KBM-7 (cell line): ENCODE results near the gene VWA8.
"Not testable (repeated sequence)": the region's sequence is repeated elsewhere in the genome, so short reads cannot be mapped to it uniquely, and the experiment has no call there.

Experiments used
- DNase-seq: peaks from one replicate; pipeline ENCODE4 v3.0.0-alpha.2; 2015
- in situ Hi-C: fragments of 300-500 bp; cut with MboI; formaldehyde crosslinking; loops from 2 replicates; pipeline ENCODE4 v1.14.3; 2020; ENCODE audit warnings: low sequenced_read_pairs, low pct_unique_long_range_greater_than_20kb, mixed read lengths

The VWA8 gene

GRCh38 chr13:41675306-41675705 lies 285.6 kb downstream of the VWA8 start:
- DNase-seq, result no peak
- in situ Hi-C loops, result no loop called here

DNA sequence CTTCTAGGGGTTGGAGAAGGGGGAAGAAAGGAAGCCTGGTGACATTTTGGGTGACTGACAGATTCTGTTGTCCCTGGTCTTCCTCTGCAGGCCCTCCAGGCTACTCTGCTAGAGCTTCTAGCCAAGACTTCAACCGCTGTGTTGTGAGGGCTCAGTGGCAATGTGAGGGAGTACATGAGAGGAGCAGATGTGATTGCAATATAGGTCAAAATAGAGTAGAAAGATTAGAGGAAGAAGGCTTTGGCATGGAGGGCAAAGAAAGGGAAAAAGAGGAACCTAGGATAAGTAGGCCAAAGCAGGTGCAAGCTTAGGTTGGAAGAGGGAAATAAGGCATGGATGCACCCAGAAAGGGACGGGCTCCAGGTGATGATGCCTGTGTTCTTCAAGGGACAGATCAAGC lies 286.7 kb downstream of the VWA8 start:
- DNase-seq, result peak; percentile 64
- in situ Hi-C loops, result loop anchor here (25.0 kb wide), 1 partner anchor 438 kb away; no protein-coding TSS in a partner anchor

DNA sequence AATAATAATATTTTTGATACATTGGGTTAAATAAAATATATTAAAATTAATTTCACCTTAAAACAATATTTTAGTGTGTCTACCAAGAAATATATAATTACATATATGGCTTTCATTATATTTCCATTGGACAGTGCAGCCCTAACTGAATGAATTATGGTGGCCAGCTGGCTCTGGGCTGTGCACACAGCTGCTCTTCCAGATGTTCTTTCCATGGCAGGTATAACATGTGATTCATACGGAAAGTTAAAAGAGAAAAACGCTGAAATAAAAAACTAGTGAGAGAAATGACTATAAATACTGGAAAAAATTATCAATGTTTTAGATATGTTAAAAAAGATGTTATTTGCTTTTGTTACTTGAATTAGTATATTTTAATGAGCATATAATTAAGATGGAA lies 287.3 kb downstream of the VWA8 start:
- no peak for DNase-seq
- in situ Hi-C loops, result loop anchor here (25.0 kb wide), 1 partner anchor 439 kb away; no protein-coding TSS in a partner anchor

DNA sequence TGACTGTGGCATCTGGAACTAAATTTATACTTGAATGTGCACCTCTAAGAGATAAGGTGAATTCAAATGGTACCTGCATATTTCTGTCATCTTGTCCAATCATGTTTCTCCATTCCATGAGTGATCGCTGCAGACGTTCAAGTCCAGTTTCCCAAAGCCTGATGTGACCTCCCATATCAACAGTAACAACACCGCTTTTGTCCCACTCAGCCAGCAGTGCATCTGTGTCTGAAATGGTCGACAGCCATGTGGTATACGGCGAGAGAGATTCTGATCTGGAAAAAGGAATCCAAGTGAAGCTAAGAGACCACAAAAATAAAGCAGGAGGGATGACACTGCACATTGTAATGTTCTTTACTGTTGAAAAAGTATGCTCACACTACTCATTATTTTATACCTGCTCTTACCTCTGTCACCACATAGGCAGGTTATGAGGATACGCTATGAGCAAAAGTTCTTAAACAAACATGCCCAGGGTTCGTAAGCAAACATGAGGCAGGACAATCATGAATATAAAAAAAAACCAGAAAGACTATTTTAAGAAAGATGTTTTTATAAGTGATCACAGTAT lies 290.0 kb downstream of the VWA8 start:
- no peak for DNase-seq
- in situ Hi-C loops, result loop anchor here (25.0 kb wide), 1 partner anchor 441 kb away; no protein-coding TSS in a partner anchor

DNA sequence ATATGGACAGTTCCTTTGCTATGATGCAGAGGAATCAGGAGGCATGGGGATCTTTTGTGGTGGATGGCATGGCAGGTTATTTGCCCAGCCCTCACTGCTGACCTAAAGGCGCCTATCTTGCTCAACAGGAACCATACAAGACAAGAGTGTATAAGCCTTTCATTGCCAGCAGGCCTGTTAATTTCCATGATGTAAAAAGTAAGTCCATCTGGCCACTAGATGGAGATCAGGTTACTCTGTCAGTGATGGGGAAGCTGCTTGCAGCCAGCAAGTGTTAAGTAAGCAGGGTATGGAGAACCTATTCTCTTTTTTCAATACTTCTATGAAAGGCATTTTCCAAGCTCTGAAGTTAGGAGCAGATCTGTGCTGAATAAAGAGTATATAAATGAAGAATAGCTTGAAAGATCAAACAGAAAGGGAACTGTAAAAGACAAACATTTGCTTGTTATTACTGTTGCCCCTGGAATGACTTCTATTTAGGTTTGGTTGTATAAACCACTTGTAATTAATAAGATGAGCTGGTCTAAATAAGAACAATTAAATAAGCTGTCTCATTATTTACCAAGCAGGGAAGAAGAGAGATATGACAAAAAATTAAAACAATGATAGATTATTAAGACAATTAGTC lies 292.7 kb downstream of the VWA8 start:
- in situ Hi-C loops, result loop anchor here (25.0 kb wide), 1 partner anchor 444 kb away; no protein-coding TSS in a partner anchor

DNA sequence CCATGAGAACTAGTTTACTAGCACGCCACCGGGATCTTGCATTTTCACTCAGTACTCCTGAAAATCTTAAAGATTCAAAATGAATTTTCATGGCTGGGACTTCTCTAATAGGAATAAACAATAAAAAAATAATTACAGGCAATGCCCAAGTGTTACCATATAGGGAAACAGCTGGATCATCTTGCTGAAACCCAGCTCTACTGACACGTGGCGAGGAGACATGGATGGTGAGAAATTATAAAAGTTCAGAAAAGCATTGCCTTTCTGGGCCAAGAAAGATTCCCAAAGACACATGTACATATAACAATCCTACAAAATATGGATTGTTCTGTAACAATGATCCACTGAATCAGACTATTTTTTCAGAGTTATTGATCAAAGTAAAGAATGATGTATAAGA lies 294.3 kb downstream of the VWA8 start:
- DNase-seq, result no peak
- in situ Hi-C loops, result loop anchor here (25.0 kb wide), 1 partner anchor 446 kb away; no protein-coding TSS in a partner anchor

More for the DNA sequence above, 292.7 kb downstream of the VWA8 start:
- peak; percentile 92 for DNase-seq

DNA sequence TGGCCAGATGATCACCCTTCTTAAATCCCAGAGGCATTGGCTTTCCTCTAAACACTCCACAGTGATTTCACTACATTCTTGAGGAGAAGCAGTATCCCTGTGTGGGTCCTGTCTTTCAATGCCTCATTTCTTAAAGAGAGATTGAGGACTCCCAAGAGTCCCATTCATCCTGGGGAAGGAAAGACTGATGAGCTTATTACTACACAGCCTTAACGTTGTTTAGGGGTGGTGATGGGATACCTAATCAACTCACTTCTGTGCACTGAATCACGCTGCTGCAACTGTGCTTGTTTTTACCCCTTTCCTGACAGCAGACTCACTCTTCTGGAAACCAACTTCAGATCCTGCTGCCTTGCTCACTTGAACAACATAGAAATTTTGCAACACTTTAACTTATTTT lies 300.5 kb downstream of the VWA8 start:
- in situ Hi-C loops, result loop anchor here (25.0 kb wide), 1 partner anchor 452 kb away; no protein-coding TSS in a partner anchor
- no peak for DNase-seq

GRCh38 chr13:41658057-41658661 lies 302.8 kb downstream of the VWA8 start:
- DNase-seq, result no peak
- in situ Hi-C loops, result loop anchor here (25.0 kb wide), 1 partner anchor 454 kb away; no protein-coding TSS in a partner anchor

GRCh38 chr13:41655997-41656396 lies 304.9 kb downstream of the VWA8 start:
- DNase-seq, result no peak
- in situ Hi-C loops, result loop anchor here (25.0 kb wide), 1 partner anchor 456 kb away; no protein-coding TSS in a partner anchor

GRCh38 chr13:41654796-41655195 lies 306.1 kb downstream of the VWA8 start:
- in situ Hi-C loops, result loop anchor here (25.0 kb wide), 1 partner anchor 458 kb away; no protein-coding TSS in a partner anchor
- DNase-seq, result peak; percentile 46

- in situ Hi-C loops, result loop anchor here (25.0 kb wide), 1 partner anchor 459 kb away; no protein-coding TSS in a partner anchor
- DNase-seq, result peak; percentile 45
Observed at GRCh38 chr13:41652735-41653361, 308.1 kb downstream of the VWA8 start.

- no peak for DNase-seq
- in situ Hi-C loops, result loop anchor here (25.0 kb wide), 1 partner anchor 461 kb away; no protein-coding TSS in a partner anchor
Observed at GRCh38 chr13:41651413-41652058, 309.4 kb downstream of the VWA8 start.

DNA sequence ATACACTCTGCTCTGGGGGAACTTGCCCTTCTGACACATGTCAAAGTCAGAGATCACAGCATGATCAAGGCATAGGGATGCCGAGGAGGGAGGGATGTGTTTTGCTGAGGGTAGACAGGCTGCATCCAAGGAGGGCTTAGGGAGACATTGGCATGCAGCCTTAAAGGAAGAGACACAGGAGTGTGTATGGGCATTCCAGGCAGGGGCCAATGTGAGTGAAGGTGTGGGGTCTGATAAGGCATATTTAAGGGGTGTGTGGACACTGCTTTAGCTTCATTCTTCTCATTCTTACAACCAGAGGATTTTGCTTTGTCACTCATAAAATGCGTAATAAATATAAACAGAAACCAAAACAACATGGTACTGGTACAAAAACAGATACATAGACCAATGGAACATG lies 310.2 kb downstream of the VWA8 start:
- no peak for DNase-seq
- in situ Hi-C loops, result loop anchor here (25.0 kb wide), 1 partner anchor 462 kb away; no protein-coding TSS in a partner anchor

DNA sequence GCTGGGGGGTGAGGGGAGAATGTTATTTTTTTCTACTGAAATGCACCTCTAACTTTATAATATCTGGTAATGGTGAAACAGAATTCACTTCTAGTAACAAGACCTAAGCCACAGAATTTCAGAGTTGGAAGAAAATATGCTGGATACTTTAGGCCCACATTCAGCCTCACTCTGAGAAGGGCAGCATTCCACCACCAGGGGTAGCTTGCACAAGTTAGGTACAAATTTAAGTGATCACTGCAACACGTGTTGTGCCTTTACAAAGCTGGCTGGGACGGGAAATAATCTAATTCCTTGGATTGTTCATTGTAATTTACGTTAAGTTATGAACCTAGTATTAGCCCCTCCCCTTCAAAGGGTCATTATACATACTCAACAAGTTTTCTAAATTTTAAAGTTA lies 311.2 kb downstream of the VWA8 start:
- in situ Hi-C loops, result loop anchor here (25.0 kb wide), 1 partner anchor 463 kb away; no protein-coding TSS in a partner anchor
- no peak for DNase-seq

GRCh38 chr13:41648314-41648935 lies 312.5 kb downstream of the VWA8 start:
- DNase-seq, result no peak
- in situ Hi-C loops, result no loop called here

GRCh38 chr13:41647699-41648313 lies 313.1 kb downstream of the VWA8 start:
- DNase-seq, in situ Hi-C loops: not testable (repeated sequence)

GRCh38 chr13:41645331-41645730 lies 315.6 kb downstream of the VWA8 start:
- no peak for DNase-seq
- in situ Hi-C loops, result no loop called here

GRCh38 chr13:41644742-41645141 lies 316.2 kb downstream of the VWA8 start:
- in situ Hi-C loops, result no loop called here

More at GRCh38 chr13:41644742-41645141, 316.2 kb downstream of the VWA8 start:
- no peak for DNase-seq
